Stimulated activated CD4-positive, alpha-beta T cell treated with anti-CD3 and anti-CD28 coated beads, Interleukin-2, amount 100 ng/mL, for 48 hours (primary cell): ENCODE measurements around the gene RNF130.

Source experiments
- DNase-seq, 2 donors: peaks; one replicate each; pipeline ENCODE4 v3.0.0-alpha.2; 2020

The RNF130 gene

GRCh38 chr5:180084638-180085561 lies 13.3 kb upstream of the RNF130 start:
- no peak for DNase-seq

GRCh38 chr5:180083529-180084060 lies 12.0 kb upstream of the RNF130 start:
- no peak for DNase-seq

GRCh38 chr5:180082633-180083420 lies 11.3 kb upstream of the RNF130 start:
- no peak for DNase-seq

DNA sequence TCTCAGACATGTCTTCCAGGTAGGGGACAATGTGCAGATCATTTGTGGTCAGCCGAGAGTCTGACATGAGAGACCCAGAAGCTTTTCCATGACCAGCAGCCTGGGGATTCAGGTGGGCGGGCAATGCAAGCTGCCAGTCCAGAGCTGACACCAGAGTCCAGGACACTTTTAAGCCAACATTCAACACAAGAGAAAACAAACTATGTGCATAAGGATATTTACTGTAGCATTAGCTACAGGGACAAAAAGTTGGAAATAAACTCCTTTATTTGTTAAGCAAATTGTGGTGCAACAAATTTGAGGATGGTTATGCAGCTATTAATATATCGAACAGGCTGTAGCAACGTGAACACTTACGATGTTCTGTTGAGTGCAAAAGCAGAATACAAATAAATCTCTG lies 9.9 kb upstream of the RNF130 start:
- DNase-seq, result no peak

GRCh38 chr5:180080486-180081280 lies 9.1 kb upstream of the RNF130 start:
- peak; percentile 38 to 48 for DNase-seq

DNA sequence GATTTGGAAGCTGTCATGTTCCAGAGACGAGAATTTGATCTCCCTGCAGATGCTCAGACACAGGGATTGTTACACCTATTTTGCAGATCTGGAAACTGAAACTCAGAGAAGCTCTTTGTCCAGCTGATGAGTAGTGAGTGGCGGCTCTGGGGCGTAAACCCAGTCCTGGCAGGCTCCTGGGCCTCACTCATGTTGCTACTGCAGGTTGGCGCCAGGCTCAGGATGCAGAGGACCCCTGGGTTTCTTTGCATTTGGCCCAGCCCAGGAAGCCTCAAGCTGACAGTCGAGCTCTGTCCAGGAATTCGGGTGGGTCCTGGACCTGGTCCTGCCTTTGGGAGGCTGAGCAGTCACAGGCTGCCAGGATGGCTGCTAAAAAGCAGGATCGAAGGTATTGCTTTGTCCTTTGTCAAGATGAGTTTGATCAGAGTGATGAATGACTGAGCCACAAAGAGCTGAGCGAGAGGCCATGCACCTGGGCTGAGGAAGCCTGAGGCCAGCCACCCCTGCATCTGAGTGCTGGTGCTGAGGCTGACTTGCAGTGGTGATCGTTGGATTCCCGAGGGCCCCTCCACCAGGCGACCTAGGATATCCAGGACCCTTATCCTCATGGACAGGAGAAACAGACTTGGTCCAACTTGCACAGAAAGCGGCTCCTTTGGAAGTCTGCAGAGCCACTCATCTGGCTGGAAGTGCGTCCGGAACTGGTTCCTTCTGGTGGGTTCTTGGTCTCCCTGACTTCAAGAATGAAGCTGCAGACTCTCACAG lies 8.3 kb upstream of the RNF130 start:
- DNase-seq, result no peak

- DNase-seq, result no peak
Observed at GRCh38 chr5:180078348-180078747, 6.8 kb upstream of the RNF130 start.

DNA sequence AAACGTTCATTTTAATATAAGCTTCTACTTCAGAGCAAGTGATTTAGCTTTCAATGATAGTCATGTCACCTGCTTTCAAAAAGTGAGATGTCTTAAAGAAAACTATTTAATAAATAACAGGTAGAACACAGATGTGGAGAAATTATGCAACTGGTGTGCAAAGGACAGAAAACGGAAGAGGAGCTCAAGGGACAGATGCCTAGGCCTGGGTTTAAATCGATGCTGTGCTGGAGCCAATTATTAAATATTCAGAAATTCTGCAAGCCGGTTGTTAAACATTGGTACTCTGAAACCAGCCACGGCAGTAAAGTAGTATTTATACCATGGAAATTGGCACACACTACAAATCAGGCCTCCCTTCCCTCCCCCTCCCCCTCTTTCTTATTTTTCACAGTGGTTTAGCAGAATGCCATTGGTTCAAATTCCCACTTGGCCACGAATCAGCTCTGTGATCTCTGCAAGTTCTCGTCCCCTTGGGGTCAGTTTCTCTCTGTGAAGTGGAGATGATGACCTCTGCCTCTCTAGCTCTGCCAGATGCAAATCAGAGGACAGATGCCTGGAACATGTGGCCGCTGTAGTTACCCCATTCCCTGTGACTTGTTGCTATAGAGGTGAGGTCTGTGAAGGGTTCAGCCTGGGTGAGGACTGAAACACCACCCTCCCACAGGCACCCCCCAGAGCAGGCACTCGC lies 6.2 kb upstream of the RNF130 start:
- no peak for DNase-seq

- DNase-seq, result no peak
Observed at GRCh38 chr5:180075703-180076102, 4.1 kb upstream of the RNF130 start.

GRCh38 chr5:180074462-180074861 lies 2.9 kb upstream of the RNF130 start:
- no peak for DNase-seq

DNA sequence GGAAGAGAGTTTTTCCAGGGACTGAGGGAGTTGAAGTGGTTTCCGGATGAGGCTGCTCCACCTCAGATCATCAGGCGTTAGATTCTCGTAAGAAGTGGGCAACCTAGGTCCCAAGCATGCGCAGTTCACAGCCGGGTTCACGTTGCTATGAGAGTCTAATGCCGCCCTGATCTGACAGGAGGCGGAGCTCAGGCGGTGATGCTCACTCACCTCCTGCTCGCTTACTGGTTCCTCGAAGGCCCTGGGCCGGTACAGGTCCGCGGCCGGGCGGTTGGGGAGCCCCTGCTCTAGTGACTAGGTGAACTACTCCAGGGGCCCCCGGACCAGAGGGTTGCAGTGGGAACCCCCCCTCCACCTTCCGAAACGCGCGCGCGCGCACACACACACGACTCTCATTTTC lies 997 bp upstream of the RNF130 start:
- DNase-seq, result no peak

DNA sequence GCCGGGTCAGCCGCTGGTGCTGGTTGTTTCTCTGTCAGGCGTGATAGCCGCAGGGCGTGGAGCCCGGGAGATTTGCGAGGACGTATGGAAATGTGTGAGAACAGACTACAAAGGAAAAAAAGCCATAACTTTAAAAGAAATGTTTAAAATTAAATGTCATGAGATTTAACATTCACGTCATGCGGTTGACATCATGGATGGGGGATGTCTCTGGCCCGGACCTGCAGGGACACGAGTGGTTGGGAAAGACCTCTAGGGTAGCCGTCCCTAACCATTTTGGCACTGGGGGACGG lies 643 bp upstream of the RNF130 start:
- DNase-seq, result no peak

- no peak for DNase-seq
Observed at GRCh38 chr5:180070756-180071530, 616 bp downstream of the RNF130 start.

GRCh38 chr5:180069589-180070247 lies 1.8 kb downstream of the RNF130 start:
- no peak for DNase-seq

GRCh38 chr5:180068519-180069090 lies 3.0 kb downstream of the RNF130 start:
- DNase-seq, result no peak

- no peak for DNase-seq
Observed at GRCh38 chr5:180067986-180068385, 3.6 kb downstream of the RNF130 start.

- DNase-seq, result no peak
Observed at GRCh38 chr5:180060192-180060591, 11.4 kb downstream of the RNF130 start.

DNA sequence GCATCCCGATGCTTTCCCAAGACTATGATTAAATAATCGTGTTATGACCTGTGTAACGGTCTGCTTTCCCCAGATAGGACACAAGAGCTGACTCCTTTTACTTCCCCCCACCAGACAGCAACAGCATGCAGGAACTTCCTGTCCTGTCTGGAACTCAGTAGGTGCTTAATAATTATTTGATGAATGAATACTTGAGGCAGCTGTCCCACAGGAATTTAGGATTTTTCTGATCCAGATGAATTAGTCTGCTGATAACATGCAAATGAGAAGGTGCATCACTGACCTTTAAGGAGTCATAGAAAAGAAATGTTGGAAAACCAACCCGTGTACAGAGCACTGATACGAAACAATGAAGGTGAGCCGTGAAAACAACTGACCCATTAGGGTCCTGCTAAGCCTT lies 12.2 kb downstream of the RNF130 start:
- DNase-seq, result no peak

GRCh38 chr5:180056153-180056552 lies 15.4 kb downstream of the RNF130 start:
- DNase-seq, result no peak

DNA sequence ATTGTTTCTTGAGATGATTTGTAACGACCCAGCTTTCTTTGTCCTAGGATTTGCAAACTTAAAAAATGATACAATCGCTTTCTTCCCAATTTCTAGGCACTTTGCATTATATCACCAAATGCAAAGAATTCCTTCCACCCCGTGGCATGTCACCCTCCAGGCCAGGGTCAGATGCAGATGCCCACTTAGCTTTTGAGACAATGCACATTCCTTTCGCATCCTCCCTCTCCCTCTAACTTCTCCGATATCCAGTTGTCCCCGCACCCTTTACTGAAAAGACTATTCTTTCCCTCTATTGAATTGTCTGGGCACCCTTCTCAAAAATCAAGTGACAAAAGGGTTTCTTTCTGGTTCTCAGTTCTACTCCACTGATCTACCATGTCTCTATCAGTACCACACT lies 17.3 kb downstream of the RNF130 start:
- no peak for DNase-seq
